ENCODE data around the gene HACE1.
A peak's percentile ranks its signal among the peaks of the same experiment; 100 is the strongest.

The HACE1 gene

GRCh38 chr6:104700371-104701185, 159.1 kb downstream of the HACE1 start:
- no peak for FAIRE-seq
- TF ChIP-seq POLR2A (IDR thresholded peaks at IDR 0.05; ENCODE audit: low read depth, low read length): no peak

GRCh38 chr6:104699593-104700329, 160.0 kb downstream of the HACE1 start:
- no peak for TF ChIP-seq POLR2A (IDR thresholded peaks at IDR 0.05; ENCODE audit: low read depth, low read length)
- no peak for DNase-seq (ENCODE audit: insufficient read length, low spot score)
- FAIRE-seq: no peak

More at GRCh38 chr6:104700371-104701185, 159.1 kb downstream of the HACE1 start:
- no peak for DNase-seq (ENCODE audit: insufficient read length, low spot score)

- no peak for DNase-seq (ENCODE audit: insufficient read length, low spot score)
- no peak for TF ChIP-seq POLR2A (IDR thresholded peaks at IDR 0.05; ENCODE audit: low read depth, low read length)
- FAIRE-seq: no peak
Observed at GRCh38 chr6:104698979-104699378, 160.7 kb downstream of the HACE1 start.

- FAIRE-seq (no peak), DNase-seq (ENCODE audit: insufficient read length, low spot score) (no peak)
- TF ChIP-seq POLR2A (IDR thresholded peaks at IDR 0.05; ENCODE audit: low read depth, low read length): no peak
Observed at GRCh38 chr6:104692008-104692407, 167.7 kb downstream of the HACE1 start.

- DNase-seq (ENCODE audit: insufficient read length, low spot score) (no peak), FAIRE-seq (no peak)
- TF ChIP-seq POLR2A (IDR thresholded peaks at IDR 0.05; ENCODE audit: low read depth, low read length): no peak
Observed at GRCh38 chr6:104689551-104690205, 170.0 kb downstream of the HACE1 start.

GRCh38 chr6:104688283-104688969, 171.3 kb downstream of the HACE1 start:
- TF ChIP-seq POLR2A (IDR thresholded peaks at IDR 0.05; ENCODE audit: low read depth, low read length): no peak
- no peak for FAIRE-seq

GRCh38 chr6:104686550-104687175, 173.1 kb downstream of the HACE1 start:
- no peak for DNase-seq (ENCODE audit: insufficient read length, low spot score)
- TF ChIP-seq POLR2A (IDR thresholded peaks at IDR 0.05; ENCODE audit: low read depth, low read length): no peak
- no peak for FAIRE-seq

More at GRCh38 chr6:104688283-104688969, 171.3 kb downstream of the HACE1 start:
- no peak for DNase-seq (ENCODE audit: insufficient read length, low spot score)

- FAIRE-seq: no peak
- TF ChIP-seq POLR2A (IDR thresholded peaks at IDR 0.05; ENCODE audit: low read depth, low read length): no peak
- no peak for DNase-seq (ENCODE audit: insufficient read length, low spot score)
Observed at GRCh38 chr6:104685871-104686549, 173.7 kb downstream of the HACE1 start.

- no peak for FAIRE-seq
- no peak for TF ChIP-seq POLR2A (IDR thresholded peaks at IDR 0.05; ENCODE audit: low read depth, low read length)
- no peak for DNase-seq (ENCODE audit: insufficient read length, low spot score)
Observed at GRCh38 chr6:104684911-104685415, 174.8 kb downstream of the HACE1 start.

- DNase-seq (ENCODE audit: insufficient read length, low spot score): no peak
- no peak for TF ChIP-seq POLR2A (IDR thresholded peaks at IDR 0.05; ENCODE audit: low read depth, low read length)
Observed at GRCh38 chr6:104683809-104684208, 175.9 kb downstream of the HACE1 start.

GRCh38 chr6:104682722-104683643, 176.7 kb downstream of the HACE1 start:
- no peak for TF ChIP-seq POLR2A (IDR thresholded peaks at IDR 0.05; ENCODE audit: low read depth, low read length)
- FAIRE-seq: peak; percentile 33
- peak; percentile 29 for DNase-seq (ENCODE audit: insufficient read length, low spot score)

More at GRCh38 chr6:104683809-104684208, 175.9 kb downstream of the HACE1 start:
- no peak for FAIRE-seq
